Breast epithelium (tissue), 3 donors: ENCODE measurements around the gene MLLT10.

Source experiments
- POLR2A ChIP-seq: fragments of 450-650 bp; IDR thresholded peaks from one replicate; pipeline ENCODE4 v1.6.1; 2016; ENCODE audit warnings: antibody characterized with exemption, mild to moderate bottlenecking, moderate library complexity
- POLR2AphosphoS5 ChIP-seq, 3 donors: sonication (generic); formaldehyde crosslinking; IDR thresholded peaks; one replicate each; pipeline ENCODE4 v1.6.1; 2017; ENCODE audit warnings: antibody characterized with exemption in 3 of 3
- TF ChIP-seq, protein P1 (sequence below), 3 donors: fragments of 450-650 bp; IDR thresholded peaks; one replicate each; pipeline ENCODE4 v1.5.1; 2016 to 2017; ENCODE audit warnings: antibody characterized with exemption in 3 of 3, mild to moderate bottlenecking in 3 of 3, moderate library complexity in 3 of 3

DNA sequence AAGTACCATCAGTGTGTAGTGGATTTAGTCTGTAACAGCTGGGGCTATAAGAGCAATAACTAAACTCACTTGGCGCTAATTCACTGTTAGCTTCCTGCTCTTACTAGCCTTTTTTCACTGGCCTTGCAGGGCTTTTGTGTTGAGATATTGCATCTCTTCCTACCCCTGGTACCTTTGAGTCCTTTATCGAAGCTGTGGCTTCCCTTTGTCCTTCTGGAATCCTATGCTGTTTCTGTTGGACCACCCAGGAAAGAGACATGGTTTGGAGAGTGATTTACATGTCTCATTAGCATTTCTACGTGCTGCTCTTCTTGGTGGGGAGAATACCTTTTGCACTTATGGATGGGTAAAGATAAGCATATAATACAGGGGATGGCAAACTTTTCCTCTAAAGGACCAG is 103.8 kb downstream of the MLLT10 start:
- no peak for TF ChIP-seq POLR2A
- no peak for TF ChIP-seq POLR2AphosphoS5 (IDR thresholded peaks at IDR 0.05)
- TF ChIP-seq, protein P1, sequence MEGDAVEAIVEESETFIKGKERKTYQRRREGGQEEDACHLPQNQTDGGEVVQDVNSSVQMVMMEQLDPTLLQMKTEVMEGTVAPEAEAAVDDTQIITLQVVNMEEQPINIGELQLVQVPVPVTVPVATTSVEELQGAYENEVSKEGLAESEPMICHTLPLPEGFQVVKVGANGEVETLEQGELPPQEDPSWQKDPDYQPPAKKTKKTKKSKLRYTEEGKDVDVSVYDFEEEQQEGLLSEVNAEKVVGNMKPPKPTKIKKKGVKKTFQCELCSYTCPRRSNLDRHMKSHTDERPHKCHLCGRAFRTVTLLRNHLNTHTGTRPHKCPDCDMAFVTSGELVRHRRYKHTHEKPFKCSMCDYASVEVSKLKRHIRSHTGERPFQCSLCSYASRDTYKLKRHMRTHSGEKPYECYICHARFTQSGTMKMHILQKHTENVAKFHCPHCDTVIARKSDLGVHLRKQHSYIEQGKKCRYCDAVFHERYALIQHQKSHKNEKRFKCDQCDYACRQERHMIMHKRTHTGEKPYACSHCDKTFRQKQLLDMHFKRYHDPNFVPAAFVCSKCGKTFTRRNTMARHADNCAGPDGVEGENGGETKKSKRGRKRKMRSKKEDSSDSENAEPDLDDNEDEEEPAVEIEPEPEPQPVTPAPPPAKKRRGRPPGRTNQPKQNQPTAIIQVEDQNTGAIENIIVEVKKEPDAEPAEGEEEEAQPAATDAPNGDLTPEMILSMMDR (IDR thresholded peaks at IDR 0.05), result no peak
